Left ventricle myocardium inferior (tissue), 1 donor: Measurements from ENCODE around the gene NPR2. TPM values are rescaled to one million over a fixed set of nuclear protein-coding genes. Genes with fewer than 3 reads are reported as not detected.

ENCODE experiments used
- DNase-seq: peaks from one replicate; pipeline ENCODE4 v3.0.0-alpha.2; 2020
- H3K27ac ChIP-seq: fragments of 200-600 bp; replicated peaks from 2 replicates; pipeline ENCODE4 v1.8.0; 2021
- H3K27me3 ChIP-seq: fragments of 200-600 bp; 2 replicates; pipeline ENCODE4 v1.8.0; 2021; ENCODE audit warnings: low read depth
- H3K36me3 ChIP-seq: fragments of 200-600 bp; 2 replicates; pipeline ENCODE4 v1.8.0; 2021
- H3K4me1 ChIP-seq: fragments of 200-600 bp; 2 replicates; pipeline ENCODE4 v1.8.0; 2021
- H3K4me3 ChIP-seq: fragments of 200-600 bp; 2 replicates; pipeline ENCODE4 v1.8.0; 2021; ENCODE audit warnings: mild to moderate bottlenecking, moderate library complexity
- H3K9me3 ChIP-seq: fragments of 200-600 bp; replicated peaks from 2 replicates; pipeline ENCODE4 v1.8.0; 2021
- CTCF ChIP-seq: fragments of 200-600 bp; IDR thresholded peaks from 2 replicates; pipeline ENCODE4 v1.8.0; 2021; ENCODE audit warnings: antibody characterized with exemption, mild to moderate bottlenecking, borderline replicate concordance
- intact Hi-C: fragments of 100-400 bp; cut with micrococcal nuclease; formaldehyde crosslinking; loops from one replicate; pipeline ENCODE4 v1.11.0; 2022
- total RNA-seq: library from RNA; stranded (reverse); fragmentation: NEBNext Ultra II Directional; extraction: Animal tissue kit (Norgen Biotek cat#: 25700); gene quantifications from one replicate; pipeline ENCODE4 v1.2.1, GENCODE V29; 2021
- donor health status: DM: no; HTN: yes; CAD: no; lungs with severe emphysema.

The NPR2 gene
- total RNA-seq, 1 donor from 2014 or later = 24.2 TPM

- no peak for TF ChIP-seq CTCF
- intact Hi-C loops = no loop called here
- Histone ChIP-seq H3K4me1 (peaks cover 52% of the 10 kb centered on the region), H3K36me3 (peaks cover 6% of the 10 kb centered on the region), H3K9me3 (no peaks in the 10 kb centered on the region), H3K4me3 (no peak overlapping the region), H3K27ac (peak overlapping the region; percentile 75), H3K27me3 (no peaks in the 10 kb centered on the region)
- no peak for DNase-seq
Observed at GRCh38 chr9:35834260-35835215, 43.1 kb downstream of the NPR2 start.

GRCh38 chr9:35835216-35835632 is 43.8 kb downstream of the NPR2 start:
- no peaks in the 10 kb centered on the region for H3K9me3 ChIP-seq
- peaks cover 46% of the 10 kb centered on the region for H3K4me1 ChIP-seq
- TF ChIP-seq CTCF = no peak
- no peak overlapping the region for H3K4me3 ChIP-seq
- H3K27ac ChIP-seq = no peak overlapping the region
- DNase-seq = no peak
- peaks cover 6% of the 10 kb centered on the region for H3K36me3 ChIP-seq
- intact Hi-C loops = no loop called here
- H3K27me3 ChIP-seq = no peaks in the 10 kb centered on the region

GRCh38 chr9:35835766-35836165 is 44.4 kb downstream of the NPR2 start:
- TF ChIP-seq CTCF = no peak
- DNase-seq = no peak
- H3K27me3 ChIP-seq = no peaks in the 10 kb centered on the region
- no peak overlapping the region for H3K27ac ChIP-seq
- peaks cover 6% of the 10 kb centered on the region for H3K36me3 ChIP-seq
- intact Hi-C loops = no loop called here
- H3K4me3 ChIP-seq = no peak overlapping the region
- no peaks in the 10 kb centered on the region for H3K9me3 ChIP-seq
- peaks cover 40% of the 10 kb centered on the region for H3K4me1 ChIP-seq

- peaks cover 6% of the 10 kb centered on the region for H3K36me3 ChIP-seq
- DNase-seq = no peak
- H3K9me3 ChIP-seq = no peaks in the 10 kb centered on the region
- no peak overlapping the region for H3K27ac ChIP-seq
- H3K4me1 ChIP-seq = peaks cover 32% of the 10 kb centered on the region
- TF ChIP-seq CTCF = no peak
- H3K4me3 ChIP-seq = no peak overlapping the region
- intact Hi-C loops = no loop called here
- H3K27me3 ChIP-seq = no peaks in the 10 kb centered on the region
Observed at GRCh38 chr9:35836595-35836994, 45.2 kb downstream of the NPR2 start.

GRCh38 chr9:35839926-35840325 is 48.5 kb downstream of the NPR2 start:
- Histone ChIP-seq H3K4me1 (peaks cover 15% of the 10 kb centered on the region), H3K27me3 (no peaks in the 10 kb centered on the region), H3K9me3 (no peaks in the 10 kb centered on the region), H3K4me3 (no peak overlapping the region), H3K36me3 (peaks cover 3% of the 10 kb centered on the region), H3K27ac (no peak overlapping the region)
- intact Hi-C loops = no loop called here
- no peak for TF ChIP-seq CTCF
- no peak for DNase-seq
